HL-60/S4 treated with phorbol 12-myristate 13-acetate at 8.2 ng/mL for 4 days and 3 days (cell line): ENCODE results near the gene ERVK3-1.

ENCODE experiments used
- in situ Hi-C: fragments of 300-500 bp; cut with MboI; formaldehyde crosslinking; loops from 2 replicates; pipeline ENCODE4 v1.15.0; 2022; ENCODE audit warnings: low sequenced_read_pairs

ERVK3-1 gene

GRCh38 chr19:58357481-58358145, 52.4 kb downstream of the ERVK3-1 start:
- in situ Hi-C loops: no loop called here

- in situ Hi-C loops: no loop called here
Observed at GRCh38 chr19:58361900-58362271, 56.7 kb downstream of the ERVK3-1 start.

- in situ Hi-C loops: no loop called here
Observed at GRCh38 chr19:58362272-58362994, 57.3 kb downstream of the ERVK3-1 start, which contains the start of gene ZNF497. TSS of gene ZNF497 (minus strand) at chr19:58362751. CDS start at chr19:58357635, 5,116 bp downstream.

- in situ Hi-C loops: no loop called here
Observed at GRCh38 chr19:58364146-58364545, 59.0 kb downstream of the ERVK3-1 start.
